GM12864 (cell line): ENCODE results near the gene LMTK3.

ENCODE experiments used
- DNase-seq: peaks from one replicate; pipeline ENCODE4 v3.0.0-alpha.2; 2011; ENCODE audit warnings: low read depth
- H3K4me3 ChIP-seq: 2 replicates; pipeline ENCODE4 v1.5.1; 2011; ENCODE audit warnings: mild to moderate bottlenecking, low read depth, low read length, control low read depth
- TF ChIP-seq, protein P1 (sequence below): IDR thresholded peaks from 2 replicates; pipeline ENCODE4 v1.5.1; 2011; ENCODE audit warnings: low read depth, mild to moderate bottlenecking, moderate library complexity, low read length, control low read depth, inconsistent platforms; ENCODE audit errors: missing control alignments

LMTK3 gene, protein sequence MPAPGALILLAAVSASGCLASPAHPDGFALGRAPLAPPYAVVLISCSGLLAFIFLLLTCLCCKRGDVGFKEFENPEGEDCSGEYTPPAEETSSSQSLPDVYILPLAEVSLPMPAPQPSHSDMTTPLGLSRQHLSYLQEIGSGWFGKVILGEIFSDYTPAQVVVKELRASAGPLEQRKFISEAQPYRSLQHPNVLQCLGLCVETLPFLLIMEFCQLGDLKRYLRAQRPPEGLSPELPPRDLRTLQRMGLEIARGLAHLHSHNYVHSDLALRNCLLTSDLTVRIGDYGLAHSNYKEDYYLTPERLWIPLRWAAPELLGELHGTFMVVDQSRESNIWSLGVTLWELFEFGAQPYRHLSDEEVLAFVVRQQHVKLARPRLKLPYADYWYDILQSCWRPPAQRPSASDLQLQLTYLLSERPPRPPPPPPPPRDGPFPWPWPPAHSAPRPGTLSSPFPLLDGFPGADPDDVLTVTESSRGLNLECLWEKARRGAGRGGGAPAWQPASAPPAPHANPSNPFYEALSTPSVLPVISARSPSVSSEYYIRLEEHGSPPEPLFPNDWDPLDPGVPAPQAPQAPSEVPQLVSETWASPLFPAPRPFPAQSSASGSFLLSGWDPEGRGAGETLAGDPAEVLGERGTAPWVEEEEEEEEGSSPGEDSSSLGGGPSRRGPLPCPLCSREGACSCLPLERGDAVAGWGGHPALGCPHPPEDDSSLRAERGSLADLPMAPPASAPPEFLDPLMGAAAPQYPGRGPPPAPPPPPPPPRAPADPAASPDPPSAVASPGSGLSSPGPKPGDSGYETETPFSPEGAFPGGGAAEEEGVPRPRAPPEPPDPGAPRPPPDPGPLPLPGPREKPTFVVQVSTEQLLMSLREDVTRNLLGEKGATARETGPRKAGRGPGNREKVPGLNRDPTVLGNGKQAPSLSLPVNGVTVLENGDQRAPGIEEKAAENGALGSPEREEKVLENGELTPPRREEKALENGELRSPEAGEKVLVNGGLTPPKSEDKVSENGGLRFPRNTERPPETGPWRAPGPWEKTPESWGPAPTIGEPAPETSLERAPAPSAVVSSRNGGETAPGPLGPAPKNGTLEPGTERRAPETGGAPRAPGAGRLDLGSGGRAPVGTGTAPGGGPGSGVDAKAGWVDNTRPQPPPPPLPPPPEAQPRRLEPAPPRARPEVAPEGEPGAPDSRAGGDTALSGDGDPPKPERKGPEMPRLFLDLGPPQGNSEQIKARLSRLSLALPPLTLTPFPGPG (N-terminal part only)

DNA sequence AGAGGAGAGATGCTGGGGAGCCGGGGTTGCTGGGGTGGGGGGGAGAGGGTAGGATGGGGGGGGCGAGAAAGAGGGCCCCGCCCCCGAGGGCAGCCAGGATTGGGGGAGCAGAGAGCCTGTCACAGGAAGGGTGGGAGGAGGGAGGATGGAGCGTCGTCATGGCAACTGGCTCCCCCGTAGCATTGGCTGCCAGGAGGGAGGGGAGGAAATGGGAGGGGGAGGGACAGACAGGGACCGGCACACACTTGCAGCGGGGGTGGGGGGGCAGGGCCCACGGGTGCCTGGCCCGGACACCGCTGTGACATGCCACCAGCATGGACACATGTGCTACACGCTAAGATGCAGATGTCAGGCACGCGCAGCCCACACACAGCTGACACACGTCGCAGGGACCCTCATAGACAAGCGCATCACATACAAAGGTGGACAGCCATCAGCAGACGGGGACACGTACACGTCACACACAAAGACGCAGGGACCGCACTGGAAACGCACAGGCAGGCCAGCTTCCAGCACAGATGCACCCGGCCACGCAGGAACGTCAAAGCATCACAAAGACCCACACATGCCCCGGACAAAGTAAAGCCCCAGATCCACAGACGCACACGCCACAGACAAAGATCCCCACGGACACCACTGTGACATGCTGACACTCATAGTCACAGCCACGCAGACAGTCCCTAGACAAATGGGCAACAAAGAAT, at the start of gene LMTK3:
Gene LMTK3, minus strand, starts transcription at position 36 of the 704 bp plus-strand sequence. CDS start 259 bp downstream, outside the sequence.
- H3K4me3 ChIP-seq = no peak within 1 kb of the TSS
- DNase-seq = no peak
- TF ChIP-seq, protein P1, sequence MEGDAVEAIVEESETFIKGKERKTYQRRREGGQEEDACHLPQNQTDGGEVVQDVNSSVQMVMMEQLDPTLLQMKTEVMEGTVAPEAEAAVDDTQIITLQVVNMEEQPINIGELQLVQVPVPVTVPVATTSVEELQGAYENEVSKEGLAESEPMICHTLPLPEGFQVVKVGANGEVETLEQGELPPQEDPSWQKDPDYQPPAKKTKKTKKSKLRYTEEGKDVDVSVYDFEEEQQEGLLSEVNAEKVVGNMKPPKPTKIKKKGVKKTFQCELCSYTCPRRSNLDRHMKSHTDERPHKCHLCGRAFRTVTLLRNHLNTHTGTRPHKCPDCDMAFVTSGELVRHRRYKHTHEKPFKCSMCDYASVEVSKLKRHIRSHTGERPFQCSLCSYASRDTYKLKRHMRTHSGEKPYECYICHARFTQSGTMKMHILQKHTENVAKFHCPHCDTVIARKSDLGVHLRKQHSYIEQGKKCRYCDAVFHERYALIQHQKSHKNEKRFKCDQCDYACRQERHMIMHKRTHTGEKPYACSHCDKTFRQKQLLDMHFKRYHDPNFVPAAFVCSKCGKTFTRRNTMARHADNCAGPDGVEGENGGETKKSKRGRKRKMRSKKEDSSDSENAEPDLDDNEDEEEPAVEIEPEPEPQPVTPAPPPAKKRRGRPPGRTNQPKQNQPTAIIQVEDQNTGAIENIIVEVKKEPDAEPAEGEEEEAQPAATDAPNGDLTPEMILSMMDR = no peak

DNA sequence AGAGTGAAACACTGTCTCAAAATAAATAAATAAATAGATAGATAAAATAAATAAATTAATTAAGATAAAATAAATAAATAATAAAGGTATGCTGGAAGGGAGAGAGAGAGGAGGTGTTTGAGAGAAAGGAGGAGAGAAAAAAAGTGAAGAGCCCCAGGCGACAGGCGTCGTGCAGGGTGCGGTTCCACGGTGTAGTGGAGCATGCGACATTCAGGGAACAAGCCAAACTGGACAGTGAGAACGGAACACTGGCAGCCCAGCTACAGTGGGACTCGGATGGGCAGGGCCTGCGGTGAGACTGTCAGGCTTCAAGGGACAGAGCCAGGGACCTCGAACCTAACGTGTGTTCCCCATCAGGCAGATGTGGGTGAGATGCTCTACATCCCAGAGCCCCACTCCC, 49.8 kb upstream of the LMTK3 start:
- DNase-seq = no peak
- H3K4me3 ChIP-seq = no peak overlapping the region
- TF ChIP-seq, protein P1 = no peak

DNA sequence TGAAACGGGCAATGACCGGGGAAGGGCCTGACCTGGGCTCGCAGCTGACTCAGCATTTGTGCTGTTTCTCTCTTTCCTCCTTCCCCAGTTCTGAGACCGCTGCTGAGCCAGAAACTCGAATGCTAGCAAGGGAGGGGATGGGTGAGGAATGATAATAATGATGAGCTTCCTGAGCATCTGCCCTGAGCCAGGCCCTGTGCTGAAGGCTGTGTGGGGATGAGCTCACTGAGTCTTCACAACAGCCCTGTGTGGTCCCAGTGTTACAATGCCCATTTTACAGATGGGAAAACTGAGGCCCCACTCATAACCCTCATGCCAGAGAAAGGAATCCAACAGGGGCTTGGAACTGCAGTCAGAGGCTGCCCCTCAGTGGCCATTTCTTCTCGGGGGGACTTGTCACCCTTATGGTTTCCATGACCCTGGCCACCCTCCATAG, 48.5 kb upstream of the LMTK3 start:
- DNase-seq = no peak
- H3K4me3 ChIP-seq = no peak overlapping the region
- TF ChIP-seq, protein P1 = no peak

DNA sequence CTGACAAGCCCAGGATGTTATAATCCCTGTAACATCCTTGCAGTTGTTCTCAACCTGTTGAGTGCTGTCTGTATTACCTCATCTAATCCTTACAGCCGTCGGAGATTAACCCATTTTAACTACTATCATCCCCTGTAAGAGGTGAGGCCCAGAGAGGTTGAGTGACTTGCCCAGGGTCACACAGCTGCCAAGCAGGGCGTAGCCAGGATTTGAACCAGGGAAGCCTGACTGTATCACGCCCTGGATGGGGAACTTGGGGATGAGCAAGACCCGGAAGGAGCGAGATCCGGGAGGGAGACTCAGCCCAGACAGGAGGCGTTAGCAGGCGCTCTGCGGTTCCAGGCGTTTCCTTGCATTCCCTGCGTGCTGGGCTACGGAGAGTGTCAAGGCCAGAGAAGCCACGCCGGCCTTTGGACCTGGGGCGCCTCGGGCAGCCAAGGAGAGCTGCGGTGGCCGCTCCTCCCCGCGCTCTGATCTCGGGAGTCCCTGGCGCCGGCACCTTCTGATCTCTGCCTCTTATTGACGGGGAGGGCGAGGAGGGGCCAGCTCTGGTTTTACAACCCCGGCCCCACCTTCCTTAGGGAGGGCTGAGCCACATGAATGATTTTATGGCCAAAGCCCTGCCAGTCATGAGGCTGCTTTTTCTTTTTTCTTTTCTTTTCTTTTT, 46.5 kb upstream of the LMTK3 start:
- H3K4me3 ChIP-seq = no peak overlapping the region
- no peak for DNase-seq
- TF ChIP-seq, protein P1 = no peak

DNA sequence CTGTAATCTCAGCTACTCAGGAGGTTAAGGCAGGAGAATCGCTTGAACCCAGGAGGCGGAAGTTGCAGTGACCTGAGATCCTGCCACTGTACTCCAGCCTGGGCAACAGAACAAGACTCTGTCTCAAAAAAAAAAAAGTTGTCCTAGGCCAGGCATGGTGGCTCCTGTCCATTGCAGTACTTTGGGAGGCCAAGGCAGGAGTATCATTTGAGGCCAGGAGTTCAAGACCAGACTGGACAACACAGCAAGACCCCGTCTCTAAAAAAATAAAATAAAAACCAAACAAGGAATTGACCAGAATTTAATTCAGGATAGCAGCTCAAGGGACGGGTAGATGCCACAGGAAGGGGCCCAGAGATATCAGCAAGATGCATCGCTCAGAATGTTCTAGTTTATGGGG, 45.2 kb upstream of the LMTK3 start:
- no peak overlapping the region for H3K4me3 ChIP-seq
- TF ChIP-seq, protein P1 = no peak
- no peak for DNase-seq
